ENCODE results near the gene ZFYVE27. TPM values are rescaled to one million over a fixed set of nuclear protein-coding genes. Genes with fewer than 3 reads are reported as not detected.

Gene ZFYVE27
- total RNA-seq, 1 experiment from 2014 or later: 26.0 TPM

DNA sequence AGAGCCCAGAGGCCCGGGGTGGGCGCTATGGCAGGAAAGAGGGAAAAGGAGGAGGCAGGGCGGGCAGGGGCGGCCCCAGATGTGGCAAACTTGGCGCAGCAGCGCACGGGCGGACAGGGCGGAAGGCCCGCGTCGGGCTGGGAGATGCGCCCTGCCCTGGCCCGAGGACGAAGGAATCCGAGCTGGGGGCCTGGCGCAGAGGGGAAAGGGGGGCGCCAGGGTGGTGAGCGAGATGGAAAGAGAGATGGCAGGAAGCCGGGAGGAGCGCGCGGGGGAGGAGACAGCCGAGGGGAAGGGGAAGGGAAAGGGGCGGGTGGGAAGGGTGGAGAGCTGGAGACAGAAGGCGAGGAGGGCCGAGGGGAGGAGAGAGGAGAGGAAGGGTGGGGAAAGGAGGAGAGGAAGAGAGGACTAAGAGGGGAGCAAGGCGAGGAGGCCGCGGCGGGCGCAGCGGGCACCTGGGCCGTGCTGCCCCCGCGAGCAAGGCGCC lies 23.5 kb upstream of the ZFYVE27 start, which contains the start of gene MARVELD1 (continued):
- TF ChIP-seq, protein P1, sequence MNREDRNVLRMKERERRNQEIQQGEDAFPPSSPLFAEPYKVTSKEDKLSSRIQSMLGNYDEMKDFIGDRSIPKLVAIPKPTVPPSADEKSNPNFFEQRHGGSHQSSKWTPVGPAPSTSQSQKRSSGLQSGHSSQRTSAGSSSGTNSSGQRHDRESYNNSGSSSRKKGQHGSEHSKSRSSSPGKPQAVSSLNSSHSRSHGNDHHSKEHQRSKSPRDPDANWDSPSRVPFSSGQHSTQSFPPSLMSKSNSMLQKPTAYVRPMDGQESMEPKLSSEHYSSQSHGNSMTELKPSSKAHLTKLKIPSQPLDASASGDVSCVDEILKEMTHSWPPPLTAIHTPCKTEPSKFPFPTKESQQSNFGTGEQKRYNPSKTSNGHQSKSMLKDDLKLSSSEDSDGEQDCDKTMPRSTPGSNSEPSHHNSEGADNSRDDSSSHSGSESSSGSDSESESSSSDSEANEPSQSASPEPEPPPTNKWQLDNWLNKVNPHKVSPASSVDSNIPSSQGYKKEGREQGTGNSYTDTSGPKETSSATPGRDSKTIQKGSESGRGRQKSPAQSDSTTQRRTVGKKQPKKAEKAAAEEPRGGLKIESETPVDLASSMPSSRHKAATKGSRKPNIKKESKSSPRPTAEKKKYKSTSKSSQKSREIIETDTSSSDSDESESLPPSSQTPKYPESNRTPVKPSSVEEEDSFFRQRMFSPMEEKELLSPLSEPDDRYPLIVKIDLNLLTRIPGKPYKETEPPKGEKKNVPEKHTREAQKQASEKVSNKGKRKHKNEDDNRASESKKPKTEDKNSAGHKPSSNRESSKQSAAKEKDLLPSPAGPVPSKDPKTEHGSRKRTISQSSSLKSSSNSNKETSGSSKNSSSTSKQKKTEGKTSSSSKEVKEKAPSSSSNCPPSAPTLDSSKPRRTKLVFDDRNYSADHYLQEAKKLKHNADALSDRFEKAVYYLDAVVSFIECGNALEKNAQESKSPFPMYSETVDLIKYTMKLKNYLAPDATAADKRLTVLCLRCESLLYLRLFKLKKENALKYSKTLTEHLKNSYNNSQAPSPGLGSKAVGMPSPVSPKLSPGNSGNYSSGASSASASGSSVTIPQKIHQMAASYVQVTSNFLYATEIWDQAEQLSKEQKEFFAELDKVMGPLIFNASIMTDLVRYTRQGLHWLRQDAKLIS (CRISPR knock-in tag; IDR thresholded peaks at IDR 0.05; ENCODE audit: borderline replicate concordance): no peak
- TF ChIP-seq HMGA2 (CRISPR knock-in tag; IDR thresholded peaks at IDR 0.05): no peak
- TF ChIP-seq, protein P2, sequence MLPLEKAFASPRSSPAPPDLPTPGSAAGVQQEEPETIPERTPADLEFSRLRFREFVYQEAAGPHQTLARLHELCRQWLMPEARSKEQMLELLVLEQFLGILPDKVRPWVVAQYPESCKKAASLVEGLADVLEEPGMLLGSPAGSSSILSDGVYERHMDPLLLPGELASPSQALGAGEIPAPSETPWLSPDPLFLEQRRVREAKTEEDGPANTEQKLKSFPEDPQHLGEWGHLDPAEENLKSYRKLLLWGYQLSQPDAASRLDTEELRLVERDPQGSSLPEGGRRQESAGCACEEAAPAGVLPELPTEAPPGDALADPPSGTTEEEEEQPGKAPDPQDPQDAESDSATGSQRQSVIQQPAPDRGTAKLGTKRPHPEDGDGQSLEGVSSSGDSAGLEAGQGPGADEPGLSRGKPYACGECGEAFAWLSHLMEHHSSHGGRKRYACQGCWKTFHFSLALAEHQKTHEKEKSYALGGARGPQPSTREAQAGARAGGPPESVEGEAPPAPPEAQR (CRISPR knock-in tag; IDR thresholded peaks at IDR 0.05): no peak
- TF ChIP-seq JAZF1 (CRISPR knock-in tag; IDR thresholded peaks at IDR 0.05): no peak
- no peak for TF ChIP-seq PRRX2 (CRISPR knock-in tag; IDR thresholded peaks at IDR 0.05)
- no peak for TF ChIP-seq EMX1 (CRISPR knock-in tag; IDR thresholded peaks at IDR 0.05)
- no peak for TF ChIP-seq NR3C1 (CRISPR knock-in tag; conservative IDR thresholded peaks at IDR 0.05; ENCODE audit: low read depth)
- TF ChIP-seq NR2C2 (CRISPR knock-in tag; IDR thresholded peaks at IDR 0.05): no peak
- no peak for TF ChIP-seq ATF1 (CRISPR knock-in tag; IDR thresholded peaks at IDR 0.05)
- TF ChIP-seq, protein P3, sequence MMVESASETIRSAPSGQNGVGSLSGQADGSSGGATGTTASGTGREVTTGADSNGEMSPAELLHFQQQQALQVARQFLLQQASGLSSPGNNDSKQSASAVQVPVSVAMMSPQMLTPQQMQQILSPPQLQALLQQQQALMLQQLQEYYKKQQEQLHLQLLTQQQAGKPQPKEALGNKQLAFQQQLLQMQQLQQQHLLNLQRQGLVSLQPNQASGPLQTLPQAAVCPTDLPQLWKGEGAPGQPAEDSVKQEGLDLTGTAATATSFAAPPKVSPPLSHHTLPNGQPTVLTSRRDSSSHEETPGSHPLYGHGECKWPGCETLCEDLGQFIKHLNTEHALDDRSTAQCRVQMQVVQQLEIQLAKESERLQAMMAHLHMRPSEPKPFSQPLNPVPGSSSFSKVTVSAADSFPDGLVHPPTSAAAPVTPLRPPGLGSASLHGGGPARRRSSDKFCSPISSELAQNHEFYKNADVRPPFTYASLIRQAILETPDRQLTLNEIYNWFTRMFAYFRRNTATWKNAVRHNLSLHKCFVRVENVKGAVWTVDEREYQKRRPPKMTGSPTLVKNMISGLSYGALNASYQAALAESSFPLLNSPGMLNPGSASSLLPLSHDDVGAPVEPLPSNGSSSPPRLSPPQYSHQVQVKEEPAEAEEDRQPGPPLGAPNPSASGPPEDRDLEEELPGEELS (CRISPR knock-in tag; IDR thresholded peaks at IDR 0.05): no peak
- TF ChIP-seq GABPB1 (CRISPR knock-in tag; IDR thresholded peaks at IDR 0.05): no peak
- TF ChIP-seq, protein P4, sequence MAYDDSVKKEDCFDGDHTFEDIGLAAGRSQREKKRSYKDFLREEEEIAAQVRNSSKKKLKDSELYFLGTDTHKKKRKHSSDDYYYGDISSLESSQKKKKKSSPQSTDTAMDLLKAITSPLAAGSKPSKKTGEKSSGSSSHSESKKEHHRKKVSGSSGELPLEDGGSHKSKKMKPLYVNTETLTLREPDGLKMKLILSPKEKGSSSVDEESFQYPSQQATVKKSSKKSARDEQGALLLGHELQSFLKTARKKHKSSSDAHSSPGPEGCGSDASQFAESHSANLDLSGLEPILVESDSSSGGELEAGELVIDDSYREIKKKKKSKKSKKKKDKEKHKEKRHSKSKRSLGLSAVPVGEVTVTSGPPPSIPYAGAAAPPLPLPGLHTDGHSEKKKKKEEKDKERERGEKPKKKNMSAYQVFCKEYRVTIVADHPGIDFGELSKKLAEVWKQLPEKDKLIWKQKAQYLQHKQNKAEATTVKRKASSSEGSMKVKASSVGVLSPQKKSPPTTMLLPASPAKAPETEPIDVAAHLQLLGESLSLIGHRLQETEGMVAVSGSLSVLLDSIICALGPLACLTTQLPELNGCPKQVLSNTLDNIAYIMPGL (CRISPR knock-in tag; IDR thresholded peaks at IDR 0.05): no peak; the same call in 1 of the 2 replicates
- TF ChIP-seq NR1H2 (CRISPR knock-in tag; IDR thresholded peaks at IDR 0.05): no peak
- TF ChIP-seq, protein P5, sequence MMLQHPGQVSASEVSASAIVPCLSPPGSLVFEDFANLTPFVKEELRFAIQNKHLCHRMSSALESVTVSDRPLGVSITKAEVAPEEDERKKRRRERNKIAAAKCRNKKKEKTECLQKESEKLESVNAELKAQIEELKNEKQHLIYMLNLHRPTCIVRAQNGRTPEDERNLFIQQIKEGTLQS (CRISPR knock-in tag; conservative IDR thresholded peaks at IDR 0.05): no peak
- TF ChIP-seq, protein P6, sequence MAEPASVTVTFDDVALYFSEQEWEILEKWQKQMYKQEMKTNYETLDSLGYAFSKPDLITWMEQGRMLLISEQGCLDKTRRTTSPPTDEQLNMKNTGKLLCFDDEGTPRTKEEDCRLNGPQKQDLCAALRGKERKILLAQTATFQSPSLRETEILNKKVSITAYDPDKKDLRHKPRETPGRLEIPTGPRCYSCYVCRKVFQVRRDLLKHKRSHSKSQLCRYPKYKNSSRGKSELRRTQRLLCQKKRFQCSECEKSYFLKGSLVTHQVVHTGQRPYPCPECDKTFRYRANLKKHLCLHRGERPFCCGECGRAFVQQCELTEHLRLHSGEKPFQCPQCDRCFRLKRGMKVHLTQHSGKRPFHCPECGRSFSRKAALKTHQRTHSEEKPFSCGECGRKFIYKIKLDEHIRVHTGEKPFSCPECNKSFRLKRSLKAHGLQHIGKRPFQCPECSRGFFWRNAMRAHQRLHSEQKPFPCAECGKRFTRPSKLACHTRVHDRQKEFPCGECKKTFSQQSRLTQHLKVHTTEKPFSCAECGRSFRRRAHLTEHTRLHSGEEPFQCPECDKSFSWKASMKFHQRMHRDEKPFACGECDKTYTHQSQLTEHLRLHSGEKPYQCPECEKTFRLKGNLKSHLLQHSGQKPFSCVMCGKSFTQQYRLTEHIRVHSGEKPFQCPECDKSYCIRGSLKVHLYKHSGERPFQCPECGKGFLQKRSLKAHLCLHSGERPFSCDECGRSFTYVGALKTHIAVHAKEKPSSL (CRISPR knock-in tag; conservative IDR thresholded peaks at IDR 0.05): no peak
- TF ChIP-seq ZNF121 (CRISPR knock-in tag; IDR thresholded peaks at IDR 0.05): 0 out of 2 replicates have a peak, but pooled peaks have one; percentile 22
- no peak for TF ChIP-seq ZNF219 (CRISPR knock-in tag; IDR thresholded peaks at IDR 0.05; ENCODE audit: borderline replicate concordance)
- TF ChIP-seq, protein P7, sequence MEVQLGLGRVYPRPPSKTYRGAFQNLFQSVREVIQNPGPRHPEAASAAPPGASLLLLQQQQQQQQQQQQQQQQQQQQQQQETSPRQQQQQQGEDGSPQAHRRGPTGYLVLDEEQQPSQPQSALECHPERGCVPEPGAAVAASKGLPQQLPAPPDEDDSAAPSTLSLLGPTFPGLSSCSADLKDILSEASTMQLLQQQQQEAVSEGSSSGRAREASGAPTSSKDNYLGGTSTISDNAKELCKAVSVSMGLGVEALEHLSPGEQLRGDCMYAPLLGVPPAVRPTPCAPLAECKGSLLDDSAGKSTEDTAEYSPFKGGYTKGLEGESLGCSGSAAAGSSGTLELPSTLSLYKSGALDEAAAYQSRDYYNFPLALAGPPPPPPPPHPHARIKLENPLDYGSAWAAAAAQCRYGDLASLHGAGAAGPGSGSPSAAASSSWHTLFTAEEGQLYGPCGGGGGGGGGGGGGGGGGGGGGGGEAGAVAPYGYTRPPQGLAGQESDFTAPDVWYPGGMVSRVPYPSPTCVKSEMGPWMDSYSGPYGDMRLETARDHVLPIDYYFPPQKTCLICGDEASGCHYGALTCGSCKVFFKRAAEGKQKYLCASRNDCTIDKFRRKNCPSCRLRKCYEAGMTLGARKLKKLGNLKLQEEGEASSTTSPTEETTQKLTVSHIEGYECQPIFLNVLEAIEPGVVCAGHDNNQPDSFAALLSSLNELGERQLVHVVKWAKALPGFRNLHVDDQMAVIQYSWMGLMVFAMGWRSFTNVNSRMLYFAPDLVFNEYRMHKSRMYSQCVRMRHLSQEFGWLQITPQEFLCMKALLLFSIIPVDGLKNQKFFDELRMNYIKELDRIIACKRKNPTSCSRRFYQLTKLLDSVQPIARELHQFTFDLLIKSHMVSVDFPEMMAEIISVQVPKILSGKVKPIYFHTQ (CRISPR knock-in tag; IDR thresholded peaks at IDR 0.05): no peak
- no peak for TF ChIP-seq CBFB (CRISPR knock-in tag; IDR thresholded peaks at IDR 0.05; ENCODE audit: low read depth)
- TF ChIP-seq, protein P8, sequence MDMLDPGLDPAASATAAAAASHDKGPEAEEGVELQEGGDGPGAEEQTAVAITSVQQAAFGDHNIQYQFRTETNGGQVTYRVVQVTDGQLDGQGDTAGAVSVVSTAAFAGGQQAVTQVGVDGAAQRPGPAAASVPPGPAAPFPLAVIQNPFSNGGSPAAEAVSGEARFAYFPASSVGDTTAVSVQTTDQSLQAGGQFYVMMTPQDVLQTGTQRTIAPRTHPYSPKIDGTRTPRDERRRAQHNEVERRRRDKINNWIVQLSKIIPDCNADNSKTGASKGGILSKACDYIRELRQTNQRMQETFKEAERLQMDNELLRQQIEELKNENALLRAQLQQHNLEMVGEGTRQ (CRISPR knock-in tag; IDR thresholded peaks at IDR 0.05): no peak
- no peak for TF ChIP-seq IRF2 (CRISPR knock-in tag; IDR thresholded peaks at IDR 0.05; ENCODE audit: borderline replicate concordance, low read depth)
- TF ChIP-seq, protein P9, sequence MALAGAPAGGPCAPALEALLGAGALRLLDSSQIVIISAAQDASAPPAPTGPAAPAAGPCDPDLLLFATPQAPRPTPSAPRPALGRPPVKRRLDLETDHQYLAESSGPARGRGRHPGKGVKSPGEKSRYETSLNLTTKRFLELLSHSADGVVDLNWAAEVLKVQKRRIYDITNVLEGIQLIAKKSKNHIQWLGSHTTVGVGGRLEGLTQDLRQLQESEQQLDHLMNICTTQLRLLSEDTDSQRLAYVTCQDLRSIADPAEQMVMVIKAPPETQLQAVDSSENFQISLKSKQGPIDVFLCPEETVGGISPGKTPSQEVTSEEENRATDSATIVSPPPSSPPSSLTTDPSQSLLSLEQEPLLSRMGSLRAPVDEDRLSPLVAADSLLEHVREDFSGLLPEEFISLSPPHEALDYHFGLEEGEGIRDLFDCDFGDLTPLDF (CRISPR knock-in tag; IDR thresholded peaks at IDR 0.05): no peak
- no peak for TF ChIP-seq ZNF416 (CRISPR knock-in tag; IDR thresholded peaks at IDR 0.05)
- TF ChIP-seq ETV6 (CRISPR knock-in tag; IDR thresholded peaks at IDR 0.05): peak; percentile 73

Measured in WTC11 (cell line).